NCI-H524 (cell line): ENCODE data around the gene RNF207.

ENCODE experiments used
- DNase-seq, 2 experiments: peaks; one replicate each; lab custom pipeline; 2025; lab: John Stamatoyannopoulos, UW

The RNF207 gene

DNA sequence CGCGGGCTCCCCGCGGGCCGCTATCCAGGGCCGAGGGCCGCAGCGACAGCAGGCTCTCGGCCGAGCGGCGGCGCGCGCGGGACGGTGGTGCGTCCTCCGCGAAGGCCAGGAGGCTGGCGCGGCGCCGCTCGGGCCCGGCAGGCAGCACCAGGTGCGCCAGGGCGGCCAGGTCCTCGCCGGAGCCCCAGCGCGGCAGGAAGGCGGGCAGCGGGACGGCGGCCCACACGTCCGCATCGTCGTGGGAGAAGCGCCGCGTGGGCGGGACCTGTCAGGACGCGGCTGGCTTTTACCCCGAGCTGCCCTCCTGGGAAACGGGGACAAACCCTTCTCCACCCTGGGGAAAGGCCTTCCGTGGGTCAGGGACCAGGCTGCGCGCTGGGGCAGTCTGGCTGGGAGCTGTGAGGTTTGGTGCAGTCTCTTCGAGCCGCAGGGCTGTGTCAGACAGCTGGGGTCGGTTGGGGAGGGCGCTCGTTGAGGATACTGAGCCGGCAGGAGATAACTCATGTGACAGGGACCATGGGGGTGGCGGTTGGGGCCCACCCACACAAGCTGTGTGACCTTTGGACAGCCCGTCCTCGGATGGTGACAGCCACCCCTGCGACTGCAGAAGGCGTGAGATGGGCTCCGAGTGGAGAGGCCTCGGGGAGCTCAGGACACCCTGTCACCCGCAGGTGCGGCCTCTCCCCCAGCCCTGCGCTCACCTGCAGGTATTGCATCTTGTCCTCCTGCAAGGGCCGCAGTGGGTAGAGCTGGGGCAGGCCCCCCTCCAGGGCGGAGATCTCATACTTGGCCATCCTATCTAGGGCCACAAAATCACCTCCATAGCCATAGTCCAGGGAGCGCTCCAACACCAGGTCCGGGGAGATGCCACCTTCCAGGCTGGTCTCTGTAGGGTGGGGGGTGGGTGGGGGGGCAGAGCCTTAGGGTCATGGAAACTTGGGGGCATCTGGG lies 44.1 kb downstream of the RNF207 start:
- DNase-seq: peak in 1 of 2 experiments; percentile 22

DNA sequence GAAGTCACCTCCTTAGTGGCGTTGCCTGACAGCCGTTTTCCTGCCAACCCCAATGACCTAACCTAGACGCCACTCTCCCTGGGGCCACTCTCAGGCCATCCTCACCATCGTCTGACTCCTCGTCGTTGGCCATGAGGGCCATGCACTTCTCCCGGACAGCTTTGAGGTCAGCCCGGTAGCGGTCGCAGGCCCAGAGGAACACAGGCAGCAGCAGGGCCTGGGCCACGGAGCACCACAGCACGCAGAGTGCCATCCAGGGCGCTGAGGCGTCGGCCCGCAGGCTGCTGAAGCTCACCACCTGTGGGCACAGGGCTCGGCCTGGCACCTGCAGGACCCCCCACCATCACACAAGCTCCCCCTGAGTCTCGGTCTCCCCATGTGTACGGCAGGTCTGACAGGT lies 45.3 kb downstream of the RNF207 start:
- no peak for DNase-seq

DNA sequence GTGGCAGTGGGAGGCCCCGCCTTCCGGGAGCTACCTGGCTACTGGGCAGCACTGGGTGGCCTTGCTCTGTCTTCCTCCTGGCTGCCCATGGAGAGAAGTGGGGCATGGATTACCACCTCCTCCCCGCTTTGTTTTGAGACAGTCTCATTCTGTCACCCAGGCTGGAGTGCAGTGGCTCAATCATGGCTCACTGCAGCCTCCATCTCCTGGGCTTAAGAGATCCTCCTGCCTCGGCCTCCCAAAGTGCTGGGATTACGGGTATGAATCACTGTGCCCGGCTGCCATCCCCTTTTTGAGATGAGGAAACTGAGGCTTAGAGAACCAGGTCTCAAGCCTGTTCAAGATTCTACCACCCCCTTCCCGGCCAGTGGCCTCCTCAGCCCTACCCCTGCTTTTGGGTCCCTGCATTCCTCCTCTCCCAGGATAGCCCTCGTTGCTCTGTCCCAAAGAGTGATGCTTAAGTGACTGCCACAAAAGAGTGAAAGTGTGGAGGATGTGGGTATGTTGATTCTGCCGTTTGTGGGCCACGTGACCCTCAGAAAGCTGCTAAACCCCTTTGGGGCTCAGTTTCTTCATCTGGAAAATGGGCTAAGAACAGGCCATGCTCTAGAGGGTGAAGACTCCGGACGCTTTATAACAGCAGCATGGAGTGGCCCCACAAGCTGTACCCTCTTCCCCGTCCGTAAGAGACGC lies 45.9 kb downstream of the RNF207 start:
- no peak for DNase-seq

DNA sequence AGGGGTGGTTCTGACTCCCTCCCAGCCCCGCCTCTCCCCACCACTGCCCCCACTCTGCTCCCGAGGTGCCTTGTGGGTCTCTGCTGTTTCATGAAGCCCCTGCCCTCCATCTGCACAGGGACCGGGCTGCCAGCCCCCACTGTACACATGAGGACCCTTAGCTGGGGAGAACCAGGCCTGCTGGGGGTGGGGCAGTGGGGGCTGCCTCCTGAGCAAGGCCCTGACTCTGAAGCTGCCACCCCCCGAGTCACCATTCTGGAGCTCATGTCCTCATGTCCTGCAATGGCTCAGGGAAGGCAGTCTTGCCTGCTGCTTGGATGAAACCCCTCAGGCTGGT lies 46.4 kb downstream of the RNF207 start:
- DNase-seq: no peak

DNA sequence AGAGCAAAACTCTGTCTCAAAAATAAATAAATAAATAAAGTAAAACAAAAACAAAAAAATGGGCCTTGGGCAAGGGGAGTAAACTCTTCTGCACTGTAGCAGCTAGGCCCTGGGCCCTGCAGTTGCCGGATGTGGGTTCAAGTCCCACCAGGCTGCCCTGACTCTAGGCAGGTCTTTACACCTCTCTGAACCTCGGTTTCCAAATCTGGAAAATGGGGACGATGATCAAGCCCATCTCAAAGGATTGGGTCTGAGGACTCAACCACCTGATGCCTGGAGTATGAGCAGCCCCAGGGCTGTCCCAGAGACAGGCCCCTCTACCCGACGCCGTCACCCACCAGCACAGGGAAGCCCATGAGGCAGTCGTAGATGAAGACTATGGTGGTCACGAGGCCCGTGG lies 47.5 kb downstream of the RNF207 start:
- DNase-seq: no peak

DNA sequence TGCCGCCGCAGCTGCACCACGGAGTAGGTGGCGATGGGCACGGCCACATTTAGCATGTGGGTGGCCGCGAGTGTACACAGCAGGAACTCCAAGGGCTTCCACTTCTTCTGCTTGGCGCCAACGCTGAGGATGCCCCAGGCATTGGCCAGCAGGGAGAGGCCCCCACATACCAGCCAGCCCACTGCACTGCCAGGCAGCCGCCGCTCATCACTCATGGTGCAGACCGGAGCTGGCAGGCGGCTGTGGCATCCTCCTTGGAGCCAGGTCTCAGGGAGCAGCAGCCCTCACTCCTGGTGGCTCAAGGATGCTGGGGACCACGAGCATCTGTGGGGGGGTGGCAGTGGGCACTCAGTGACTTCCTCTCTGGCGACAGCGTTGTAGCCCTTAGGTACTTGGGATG lies 48.8 kb downstream of the RNF207 start:
- no peak for DNase-seq

DNA sequence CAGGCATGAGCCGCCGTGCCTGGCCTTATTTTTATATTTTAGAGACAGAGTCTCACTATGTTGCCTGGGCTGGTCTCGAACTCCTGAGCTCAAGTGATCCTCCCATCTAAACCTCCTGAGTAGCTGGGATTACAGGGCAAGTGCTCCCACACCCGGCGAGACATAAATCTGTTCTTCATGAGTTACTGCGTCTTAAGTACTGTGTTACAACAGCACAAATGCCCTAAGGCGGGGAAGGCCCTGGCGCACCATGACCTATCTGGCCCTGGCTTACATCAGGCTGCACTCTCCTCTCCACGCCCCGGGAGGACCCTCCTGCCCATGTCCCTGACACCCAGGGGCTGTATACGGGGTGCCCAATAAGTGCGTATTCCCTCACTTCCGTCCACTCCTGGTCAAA lies 50.7 kb downstream of the RNF207 start:
- DNase-seq: no peak

DNA sequence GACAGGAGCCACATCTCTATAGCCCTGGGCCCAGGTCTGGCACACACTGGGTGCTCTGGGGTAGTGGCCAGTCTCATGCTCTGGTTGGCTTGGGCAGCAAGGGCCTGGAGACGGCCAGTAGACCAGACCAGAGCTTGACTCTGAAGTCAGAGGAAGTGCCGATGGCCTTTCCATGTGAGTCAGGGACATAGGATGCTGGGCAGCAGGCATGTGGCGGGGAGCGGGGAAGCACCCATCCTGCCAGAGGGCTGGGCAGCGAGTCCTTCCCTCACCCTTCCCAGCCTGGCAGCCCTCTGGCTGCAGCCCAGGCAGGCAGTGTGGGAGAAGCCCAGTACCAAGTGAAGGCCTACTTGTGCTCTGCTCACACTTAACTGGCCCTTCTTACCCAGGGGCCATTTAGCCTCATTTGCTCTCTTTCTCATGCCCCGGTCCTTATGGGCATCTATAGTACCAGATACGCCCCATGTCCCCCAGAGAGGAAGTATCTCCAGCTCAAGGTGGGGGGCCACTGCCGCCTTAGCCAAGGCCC lies 51.7 kb downstream of the RNF207 start:
- no peak for DNase-seq

DNA sequence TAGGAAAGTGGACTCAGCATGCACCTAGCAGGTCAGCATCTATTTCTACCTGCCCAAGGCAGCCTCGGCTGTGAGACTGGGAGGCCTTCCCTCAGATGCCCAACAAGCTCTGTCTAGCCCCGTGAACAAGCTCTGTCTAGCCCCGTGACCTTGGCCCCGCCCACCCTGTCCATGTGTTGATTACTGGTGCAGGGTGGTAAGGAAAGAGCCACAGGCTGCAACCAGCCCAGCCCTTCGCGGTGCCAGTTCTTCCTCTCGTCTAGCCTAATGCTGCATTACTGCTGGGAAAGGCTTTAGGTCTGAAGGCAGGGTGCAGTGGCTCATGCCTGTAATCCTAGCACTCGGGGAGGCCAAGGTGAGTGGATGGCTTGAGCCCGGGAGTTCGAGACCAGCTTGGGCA lies 52.8 kb downstream of the RNF207 start:
- DNase-seq: no peak

DNA sequence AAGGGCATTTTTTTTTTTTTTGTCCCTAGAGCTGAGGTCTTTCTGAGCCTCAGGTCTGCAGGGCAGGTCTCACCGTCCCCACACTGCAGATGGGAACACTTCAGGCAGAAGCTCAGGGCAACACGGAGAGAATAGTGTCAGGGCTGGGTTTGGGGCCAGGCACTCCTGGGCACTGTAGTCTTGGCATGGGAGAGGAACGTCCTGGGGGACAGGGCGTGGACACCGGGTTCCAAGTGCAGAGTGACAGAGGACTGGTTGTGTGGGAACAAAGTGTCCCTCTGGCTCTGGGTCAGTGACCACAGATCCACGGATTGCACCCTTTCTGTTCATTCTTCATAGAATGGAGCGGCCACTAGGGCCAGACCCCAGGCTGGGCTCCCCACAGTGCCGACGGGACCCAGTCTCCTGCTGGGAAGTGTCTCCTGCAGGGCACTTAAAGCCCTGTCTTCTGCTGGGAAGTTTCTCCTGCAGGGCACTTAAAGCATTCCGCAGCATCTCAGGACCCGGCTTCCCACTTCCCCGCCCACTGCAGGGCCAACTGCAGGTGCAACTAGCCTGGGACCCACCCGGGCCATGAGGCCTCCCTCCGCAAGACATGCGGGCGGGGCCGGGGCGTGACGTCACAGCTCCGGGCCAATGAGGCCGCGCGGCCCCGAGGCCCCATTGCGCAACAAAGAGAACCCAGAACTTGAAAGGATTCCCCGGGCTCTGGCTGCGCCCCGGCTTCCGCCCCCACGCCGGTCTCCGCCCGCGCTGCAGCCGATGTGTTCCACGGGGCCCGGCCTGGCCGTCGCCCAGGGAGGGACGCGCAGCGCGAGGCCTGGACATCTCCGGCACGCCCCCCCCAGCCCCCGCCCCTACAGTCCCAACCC lies 53.8 kb downstream of the RNF207 start:
- peak; percentile 24 to 31 for DNase-seq

DNA sequence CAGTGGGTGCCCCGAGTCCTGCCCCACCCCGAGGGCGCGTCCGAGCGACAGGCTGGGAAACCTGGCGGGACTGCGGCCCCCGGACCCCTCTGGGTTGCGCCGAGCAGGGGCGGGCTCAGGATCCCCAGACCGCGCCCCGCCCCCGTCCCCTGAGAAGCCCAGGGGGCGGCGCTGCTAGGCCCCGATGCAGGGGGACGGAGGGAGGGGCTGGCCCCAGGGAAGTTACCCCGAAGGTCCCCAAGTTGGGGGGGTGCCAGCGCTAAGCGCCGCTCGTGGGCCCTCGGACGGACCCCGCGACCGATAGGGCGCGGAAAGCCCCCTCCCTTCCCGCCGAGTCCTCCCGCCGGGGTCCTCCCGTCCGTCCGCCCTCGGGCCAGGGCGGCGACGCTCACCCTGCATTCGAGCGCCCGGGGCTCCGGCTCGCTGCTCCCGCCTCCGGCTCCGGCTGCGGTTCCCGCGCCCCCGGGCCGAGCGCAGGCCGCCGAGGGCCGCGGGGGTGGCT lies 54.6 kb downstream of the RNF207 start:
- no peak for DNase-seq

DNA sequence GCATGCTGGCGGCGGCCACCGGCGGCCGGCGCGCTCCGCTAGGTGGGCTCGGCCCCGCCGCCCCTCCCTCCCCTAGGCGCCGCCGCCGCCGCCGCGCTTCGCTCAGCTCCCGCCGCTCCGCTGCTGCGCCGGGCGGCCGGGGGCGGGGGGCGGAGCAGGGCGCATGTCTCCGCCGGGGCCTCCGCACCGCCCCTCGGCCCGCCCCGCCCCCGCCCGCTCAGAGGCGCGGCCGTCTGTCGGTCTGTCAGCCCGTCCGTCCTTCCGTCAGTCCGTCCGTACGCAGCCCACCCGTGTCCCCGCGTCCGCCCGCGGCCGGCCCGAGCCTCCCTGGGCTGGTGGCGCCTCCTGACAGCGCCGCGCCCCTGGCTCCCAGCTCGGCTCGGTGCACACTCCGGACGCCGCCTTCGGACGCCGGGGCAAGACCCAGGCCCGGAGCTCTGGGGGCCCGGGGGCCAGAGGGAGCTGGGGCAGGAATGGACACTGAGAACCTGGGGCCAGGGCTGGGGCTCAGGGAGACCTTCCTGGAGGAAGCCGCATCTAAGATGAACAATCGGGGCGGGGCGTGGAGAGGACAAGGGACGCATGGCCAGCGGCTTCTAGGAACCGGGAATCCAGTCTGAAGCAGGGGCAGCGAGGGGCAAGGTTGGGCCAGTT lies 55.2 kb downstream of the RNF207 start, which contains the start of gene GPR153:
Gene GPR153, minus strand, starts transcription at position 138 of the 654 bp plus-strand sequence. CDS start 6,193 bp downstream, outside the sequence.
- DNase-seq: peak in 1 of 2 experiments; percentile 47

DNA sequence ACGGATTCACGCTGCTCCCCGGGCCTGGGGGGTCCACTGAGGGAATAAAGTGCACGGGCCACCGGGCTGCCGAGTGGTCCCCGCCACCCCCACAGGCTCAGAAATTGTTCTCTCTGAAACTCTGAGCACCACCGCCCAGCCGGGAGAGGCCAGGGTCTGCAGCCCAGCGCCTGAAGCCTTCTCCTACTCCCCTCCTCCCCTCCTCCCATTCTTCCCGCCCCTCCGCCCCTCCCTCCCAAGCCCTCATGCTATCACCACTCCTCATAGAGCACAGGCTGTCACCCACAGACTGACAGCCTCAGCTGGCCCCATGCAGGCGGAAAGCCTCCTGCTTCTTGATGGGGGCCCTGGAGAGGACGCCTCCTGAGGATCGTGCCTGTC lies 55.7 kb downstream of the RNF207 start:
- DNase-seq: peak; percentile 69 to 74

DNA sequence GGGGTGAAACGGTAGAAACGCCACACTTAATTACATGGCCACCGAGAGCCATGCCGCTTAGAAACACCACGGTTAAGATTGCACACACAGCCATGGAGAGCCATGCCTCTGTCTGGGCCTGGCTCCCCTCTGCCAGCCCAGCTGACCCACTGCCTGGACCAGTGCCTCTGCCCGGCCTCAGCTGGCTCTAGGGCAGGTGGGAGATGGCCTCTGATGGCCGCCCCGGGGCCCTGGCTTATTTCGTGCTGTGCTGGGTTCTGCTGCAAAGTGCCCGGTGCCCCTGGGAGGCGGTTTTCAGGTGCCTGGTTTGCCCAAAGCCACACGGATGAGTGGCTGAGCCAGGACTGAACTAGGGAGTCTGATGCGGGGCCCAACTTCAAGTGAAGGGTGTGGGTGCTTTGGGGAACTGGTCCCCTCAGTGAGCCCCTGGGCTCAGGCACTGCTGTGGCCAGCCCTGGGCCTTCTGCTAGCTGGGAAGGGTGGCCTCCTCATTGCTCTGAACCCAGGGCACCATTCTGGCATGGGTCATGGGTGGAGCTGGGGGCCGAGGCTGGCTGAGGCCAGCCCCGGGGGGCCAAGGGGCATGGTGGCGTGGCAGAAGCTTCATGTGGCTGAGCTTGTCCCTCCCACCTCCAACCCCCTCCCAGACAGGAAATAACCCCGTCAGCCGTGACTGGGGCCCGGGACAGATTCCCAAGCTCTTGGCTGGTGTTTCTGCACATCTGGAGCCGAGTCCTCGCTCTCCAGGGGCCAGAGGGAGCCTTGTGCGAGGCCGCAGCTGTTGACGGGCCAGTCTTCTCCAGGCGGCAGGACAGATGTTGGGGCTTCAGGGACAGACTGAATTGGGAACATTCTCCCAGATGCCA lies 56.9 kb downstream of the RNF207 start:
- DNase-seq: no peak

DNA sequence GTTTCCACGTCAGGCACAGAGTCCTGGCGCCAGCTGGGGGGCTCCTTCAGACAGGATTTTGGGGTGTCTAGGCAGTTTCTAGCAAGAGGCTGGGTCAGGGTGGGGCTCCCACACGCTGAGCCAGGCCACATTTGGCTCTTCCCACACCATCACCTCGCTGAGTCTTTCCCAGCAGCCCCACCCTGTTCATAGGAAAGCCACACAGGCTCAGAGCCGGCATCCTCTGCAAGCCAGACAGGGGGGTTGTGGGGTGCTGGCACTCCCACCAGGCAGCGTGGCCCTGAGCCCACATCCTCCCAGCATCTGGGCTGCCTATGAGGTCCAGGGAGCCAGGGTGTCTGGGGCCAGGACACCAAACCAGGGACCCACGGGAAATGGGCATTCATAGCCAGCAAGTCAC lies 57.8 kb downstream of the RNF207 start:
- DNase-seq: no peak

DNA sequence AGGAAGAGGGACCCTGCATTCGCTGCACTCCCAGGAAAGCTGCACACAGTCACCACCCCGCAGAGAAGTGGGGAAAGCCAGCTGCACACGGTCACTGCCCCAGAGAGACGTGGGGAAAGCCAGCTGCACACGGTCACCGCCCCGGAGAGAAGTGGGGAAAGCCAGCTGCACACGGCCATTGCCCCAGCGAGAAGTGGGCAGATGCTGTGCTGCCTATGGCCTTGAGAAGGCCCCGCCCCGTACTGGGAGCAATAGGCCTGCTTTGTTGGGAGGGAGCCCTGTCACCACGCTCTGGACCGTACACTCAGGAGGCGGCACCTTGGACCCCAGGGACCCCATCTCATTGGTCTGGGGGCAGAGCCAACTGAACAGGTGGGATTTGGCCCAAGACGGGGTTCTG lies 59.2 kb downstream of the RNF207 start:
- peak in 1 of 2 experiments; percentile 76 for DNase-seq

DNA sequence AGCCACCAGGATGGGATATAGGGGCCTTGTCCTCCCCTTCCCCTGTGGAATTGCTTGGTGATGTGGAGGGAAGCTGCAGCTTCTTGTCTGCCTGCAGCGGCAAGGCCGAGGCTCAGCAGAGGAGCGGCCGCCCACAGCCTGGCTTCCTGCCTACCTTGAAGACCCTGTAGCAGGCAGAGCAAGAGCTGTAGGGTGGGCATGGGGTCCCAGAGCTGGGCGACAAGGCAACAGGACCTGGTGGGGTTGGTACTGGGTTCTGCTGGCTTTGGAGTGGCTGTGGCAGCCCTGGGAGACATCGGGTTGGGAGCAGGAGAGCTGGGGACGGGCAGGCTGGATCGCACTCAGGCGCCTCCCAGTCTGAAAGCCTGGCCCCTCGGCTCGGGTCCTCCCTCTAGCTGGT lies 60.7 kb downstream of the RNF207 start:
- no peak for DNase-seq

DNA sequence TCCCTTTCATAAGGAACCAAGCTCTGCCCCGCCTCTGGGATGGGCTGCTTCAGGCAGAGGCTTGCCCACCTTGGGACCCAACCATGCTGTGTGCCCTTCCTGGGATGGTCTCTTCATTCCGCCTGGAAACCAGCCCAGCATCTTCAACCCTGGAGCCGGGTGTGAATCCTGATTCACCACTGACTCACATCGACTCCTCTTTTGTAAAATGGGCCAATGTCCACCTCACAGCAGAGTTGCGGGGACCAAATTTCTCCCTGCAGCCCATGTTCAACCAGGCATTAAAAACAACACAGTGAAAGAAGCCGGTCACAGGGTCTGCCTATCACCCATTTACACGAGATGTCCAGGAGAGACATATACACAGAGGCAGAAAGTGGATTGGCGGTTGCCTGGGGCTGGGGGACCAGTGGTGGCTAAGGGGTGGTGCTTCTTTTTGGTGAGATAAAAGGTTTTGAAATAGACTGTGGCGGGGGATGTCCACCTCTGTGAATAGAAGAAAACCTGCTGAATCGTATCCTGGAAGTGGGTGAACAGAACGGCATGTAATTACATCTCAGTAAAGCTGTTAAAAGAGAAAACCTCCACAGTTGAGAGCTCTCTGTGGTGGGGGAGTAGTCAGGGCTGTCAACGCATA lies 61.9 kb downstream of the RNF207 start:
- no peak for DNase-seq

DNA sequence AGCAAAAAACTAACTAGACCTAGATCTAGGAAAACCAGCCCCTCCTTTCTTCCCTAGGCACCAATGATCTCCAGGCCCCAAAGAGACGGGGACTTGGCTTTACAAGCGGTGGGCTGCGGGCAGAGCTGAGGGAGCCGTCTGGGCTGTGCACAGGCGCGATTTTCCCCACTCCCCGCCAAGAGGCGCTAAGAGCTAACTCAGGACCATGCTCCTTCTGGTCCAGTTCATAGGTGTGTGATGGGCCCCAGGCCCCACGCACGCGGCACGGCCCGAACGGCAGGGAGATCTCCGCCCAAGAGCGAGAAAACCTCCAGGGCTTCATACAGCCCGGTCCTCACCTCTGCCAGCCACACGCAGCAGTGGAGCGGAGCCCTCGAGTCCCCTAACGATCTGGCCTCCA lies 62.5 kb downstream of the RNF207 start:
- DNase-seq: no peak

DNA sequence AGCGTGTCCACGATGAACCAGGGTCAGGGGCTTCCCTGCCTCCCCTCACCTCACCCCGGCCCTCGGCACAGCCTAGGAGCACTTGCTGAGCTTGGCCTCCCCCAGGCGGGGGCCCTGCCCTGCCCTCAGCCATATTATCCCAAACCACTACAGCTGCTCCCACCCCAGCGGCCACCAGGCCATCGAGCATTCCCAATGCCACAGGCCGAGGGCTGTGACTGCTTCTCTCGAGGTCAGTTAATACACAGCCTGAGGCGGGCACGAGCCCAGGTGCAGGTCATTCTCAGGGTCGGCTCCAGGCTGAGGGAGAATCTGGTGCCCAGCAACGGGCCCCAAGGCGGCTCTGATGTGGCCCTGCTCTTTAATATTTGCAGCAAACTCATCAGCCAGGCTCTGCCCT lies 63.4 kb downstream of the RNF207 start:
- no peak for DNase-seq
